Keratinocyte (primary cell): ENCODE data around the gene LCOR. TPM values are rescaled to one million over a fixed set of nuclear protein-coding genes. Genes with fewer than 3 reads are reported as not detected.

Experiments used
- DNase-seq: peaks from one replicate; pipeline ENCODE4 v3.0.0-alpha.2; 2011; ENCODE audit warnings: low read depth, missing footprints, low spot score
- FAIRE-seq: peaks from 2 replicates; lab custom pipeline; 2011; peaks lifted over from hg19 to GRCh38; lab: Jason Lieb, UNC
- H2AFZ ChIP-seq: 2 replicates; pipeline ENCODE4 v1.6.0; 2012; ENCODE audit warnings: low read length, control low read depth, inconsistent platforms; ENCODE audit not compliant: control insufficient read depth
- H3K27ac ChIP-seq: 2 replicates; pipeline ENCODE4 v1.5.1; 2011; ENCODE audit warnings: low read length; ENCODE audit not compliant: control insufficient read depth, insufficient read depth
- H3K27me3 ChIP-seq: 3 replicates; pipeline ENCODE4 v1.6.0; 2011; ENCODE audit warnings: low read length; ENCODE audit not compliant: control insufficient read depth, insufficient read depth; ENCODE audit errors: extremely low read depth
- H3K36me3 ChIP-seq, 2 experiments: 2 replicates in 1 of 2; 3 replicates in 1 of 2; pipeline ENCODE4 v1.5.1; 2011; ENCODE audit warnings: low read length in 2 of 2, mild to moderate bottlenecking in 1 of 2; ENCODE audit not compliant: control insufficient read depth in 2 of 2, insufficient read depth in 2 of 2; ENCODE audit errors: extremely low read depth in 1 of 2
- H3K4me1 ChIP-seq: 3 replicates; pipeline ENCODE4 v1.5.1; 2011; ENCODE audit warnings: low read length; ENCODE audit not compliant: control insufficient read depth, insufficient read depth; ENCODE audit errors: extremely low read depth
- H3K4me2 ChIP-seq: 3 replicates; pipeline ENCODE4 v1.6.0; 2011; ENCODE audit warnings: low read depth, low read length; ENCODE audit not compliant: control insufficient read depth, insufficient read depth; ENCODE audit errors: extremely low read depth
- H3K4me3 ChIP-seq, 3 experiments: fragments of 200-600 bp in 1 of 3; sonication (generic) in 1 of 3; 2 replicates in 2 of 3; 3 replicates in 1 of 3; pipeline ENCODE4 v1.5.1; 2011 to 2016; ENCODE audit warnings: low read length in 3 of 3, mild to moderate bottlenecking in 3 of 3, control low read depth in 2 of 3, inconsistent platforms in 1 of 3, low read depth in 1 of 3, mixed read lengths in 1 of 3, mixed run types in 1 of 3, moderate library complexity in 1 of 3; ENCODE audit not compliant: control insufficient read depth in 2 of 3, insufficient read depth in 2 of 3; ENCODE audit errors: extremely low read depth in 1 of 3
- H3K79me2 ChIP-seq: 2 replicates; pipeline ENCODE4 v1.6.0; 2012; ENCODE audit warnings: low read length; ENCODE audit not compliant: control insufficient read depth, insufficient read depth
- H3K9ac ChIP-seq: 3 replicates; pipeline ENCODE4 v1.6.0; 2011; ENCODE audit warnings: low read length; ENCODE audit not compliant: control insufficient read depth, insufficient read depth; ENCODE audit errors: extremely low read depth
- H3K9me1 ChIP-seq: 3 replicates; pipeline ENCODE4 v1.6.0; 2011; ENCODE audit warnings: low read length; ENCODE audit not compliant: control insufficient read depth, insufficient read depth; ENCODE audit errors: extremely low read depth
- H3K9me3 ChIP-seq: 2 replicates; pipeline ENCODE4 v1.5.1; 2012; ENCODE audit warnings: low read depth, low read length; ENCODE audit not compliant: control insufficient read depth
- H4K20me1 ChIP-seq: 3 replicates; pipeline ENCODE4 v1.6.0; 2011; ENCODE audit warnings: low read length; ENCODE audit not compliant: control insufficient read depth, insufficient read depth; ENCODE audit errors: extremely low read depth
- EZH2 ChIP-seq: IDR thresholded peaks from one replicate; pipeline ENCODE4 v1.6.1; 2012; ENCODE audit warnings: inconsistent platforms, mild to moderate bottlenecking, low read length, moderate library complexity
- dilution Hi-C: fragments of 300-500 bp; cut with MboI; formaldehyde crosslinking; loops from one replicate; pipeline ENCODE4 v1.7.0; 2020; ENCODE audit warnings: low sequenced_read_pairs; ENCODE audit not compliant: extremely low pct_ligation_motif_present
- polyA plus RNA-seq, 5 experiments: library from polyadenylated mRNA; depleted of rRNA in 3 of 5; stranded (reverse) in 3 of 5; stranded (forward) in 1 of 5; unstranded in 1 of 5; fragments of >200 nt; gene quantifications; 1 replicate in 1 of 5; 2 replicates in 3 of 5; 3 replicates in 1 of 5; pipeline versions ENCODE4 v1.2.1 to v1.2.3, GENCODE V29; 2011 to 2012; ENCODE audit warnings: missing spikeins in 2 of 5, low read depth in 1 of 5, low replicate concordance in 1 of 5
- TF ChIP-seq, protein P1 (sequence below), 3 experiments: IDR thresholded peaks in 1 of 3; conservative IDR thresholded peaks in 1 of 3; optimal IDR thresholded peaks in 1 of 3; 2 replicates in 2 of 3; 3 replicates in 1 of 3; pipeline versions ENCODE3 to v1.5.1; 2011; ENCODE audit warnings: low read length in 3 of 3, mild to moderate bottlenecking in 3 of 3, moderate library complexity in 2 of 3, control low read depth in 1 of 3, inconsistent platforms in 1 of 3; ENCODE audit not compliant: insufficient read depth in 2 of 3; ENCODE audit errors: extremely low read depth in 1 of 3

LCOR gene
- polyA plus RNA-seq, 1 donor (not counting 4 experiments of a cell fraction or from before 2014, with no cell fraction given): 11.4 TPM

DNA sequence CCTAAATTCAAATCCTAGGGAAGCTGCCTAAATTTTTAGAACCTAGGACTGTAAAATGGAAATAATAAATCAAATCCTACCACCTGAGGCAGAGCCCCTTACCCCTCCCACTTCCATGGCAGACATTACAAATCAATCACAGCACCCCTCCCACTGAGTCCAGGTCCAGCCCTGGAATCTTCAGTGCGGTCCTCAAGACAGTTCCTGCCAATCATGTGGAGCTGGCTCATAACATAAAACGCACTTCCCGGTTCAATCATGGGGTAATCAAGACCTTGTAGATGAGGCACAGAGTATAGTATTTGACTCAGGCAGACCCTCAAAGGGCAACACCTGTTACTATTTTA lies 196.7 kb downstream of the LCOR start:
- no peak overlapping the region for H3K9ac ChIP-seq
- no peaks in the 10 kb centered on the region for H4K20me1 ChIP-seq
- no peaks in the 10 kb centered on the region for H3K9me3 ChIP-seq
- peaks cover 14% of the 10 kb centered on the region for H3K27me3 ChIP-seq
- H2AFZ ChIP-seq: no peak overlapping the region
- no peak overlapping the region for H3K4me3 ChIP-seq
- no peaks in the 10 kb centered on the region for H3K9me1 ChIP-seq
- dilution Hi-C loops: no loop called here
- no peaks in the 10 kb centered on the region for H3K79me2 ChIP-seq
- peaks cover 5% of the 10 kb centered on the region for H3K4me1 ChIP-seq
- H3K36me3 ChIP-seq: no peaks in the 10 kb centered on the region
- H3K4me2 ChIP-seq: no peak overlapping the region
- H3K27ac ChIP-seq: no peak overlapping the region
- FAIRE-seq (no peak), DNase-seq (no peak)
- no peak for TF ChIP-seq EZH2
- TF ChIP-seq, protein P1, sequence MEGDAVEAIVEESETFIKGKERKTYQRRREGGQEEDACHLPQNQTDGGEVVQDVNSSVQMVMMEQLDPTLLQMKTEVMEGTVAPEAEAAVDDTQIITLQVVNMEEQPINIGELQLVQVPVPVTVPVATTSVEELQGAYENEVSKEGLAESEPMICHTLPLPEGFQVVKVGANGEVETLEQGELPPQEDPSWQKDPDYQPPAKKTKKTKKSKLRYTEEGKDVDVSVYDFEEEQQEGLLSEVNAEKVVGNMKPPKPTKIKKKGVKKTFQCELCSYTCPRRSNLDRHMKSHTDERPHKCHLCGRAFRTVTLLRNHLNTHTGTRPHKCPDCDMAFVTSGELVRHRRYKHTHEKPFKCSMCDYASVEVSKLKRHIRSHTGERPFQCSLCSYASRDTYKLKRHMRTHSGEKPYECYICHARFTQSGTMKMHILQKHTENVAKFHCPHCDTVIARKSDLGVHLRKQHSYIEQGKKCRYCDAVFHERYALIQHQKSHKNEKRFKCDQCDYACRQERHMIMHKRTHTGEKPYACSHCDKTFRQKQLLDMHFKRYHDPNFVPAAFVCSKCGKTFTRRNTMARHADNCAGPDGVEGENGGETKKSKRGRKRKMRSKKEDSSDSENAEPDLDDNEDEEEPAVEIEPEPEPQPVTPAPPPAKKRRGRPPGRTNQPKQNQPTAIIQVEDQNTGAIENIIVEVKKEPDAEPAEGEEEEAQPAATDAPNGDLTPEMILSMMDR (optimal IDR thresholded peaks at IDR 0.05 in 1 of 3, IDR thresholded peaks at IDR 0.05 in 1 of 3, conservative IDR thresholded peaks at IDR 0.05 in 1 of 3; ENCODE audit: extremely low read depth in 1 of 3, insufficient read depth in 2 of 3, low read length in 3 of 3): no peak

GRCh38 chr10:97029271-97029670 lies 197.2 kb downstream of the LCOR start:
- Histone ChIP-seq H3K9ac (no peak overlapping the region), H3K27ac (no peak overlapping the region), H3K4me2 (no peak overlapping the region), H3K27me3 (peaks cover 15% of the 10 kb centered on the region), H3K4me1 (peaks cover under 1% of the 10 kb centered on the region), H3K9me3 (no peaks in the 10 kb centered on the region), H3K9me1 (no peaks in the 10 kb centered on the region), H4K20me1 (no peaks in the 10 kb centered on the region), H3K4me3 (no peak overlapping the region), H3K79me2 (no peaks in the 10 kb centered on the region), H3K36me3 (no peaks in the 10 kb centered on the region), H2AFZ (no peak overlapping the region)
- dilution Hi-C loops: no loop called here
- FAIRE-seq (no peak), DNase-seq (no peak)
- TF ChIP-seq, protein P1 (optimal IDR thresholded peaks at IDR 0.05 in 1 of 3, IDR thresholded peaks at IDR 0.05 in 1 of 3, conservative IDR thresholded peaks at IDR 0.05 in 1 of 3; ENCODE audit: extremely low read depth in 1 of 3, insufficient read depth in 2 of 3, low read length in 3 of 3): no peak
- no peak for TF ChIP-seq EZH2
